Lung (tissue), 12 donors: ENCODE results near the gene NAV2. TPM values are rescaled to one million over a fixed set of nuclear protein-coding genes. Genes with fewer than 3 reads are reported as not detected.

Source experiments
- ATAC-seq: fragments of 200-7000 bp; cut with Tn5 transposase; one replicate; pipeline ENCODE4 v1.9.1; 2020; ENCODE audit warnings: moderate number of reproducible peaks; ENCODE audit not compliant: insufficient read depth, low FRiP score
- DNase-seq, 3 donors: peaks; one replicate each; pipeline ENCODE4 v3.0.0-alpha.2; 2013 to 2017
- H3K27ac ChIP-seq, 2 donors: one replicate each; pipeline ENCODE4 v1.5.1; 2013; ENCODE audit warnings: mild to moderate bottlenecking in 2 of 2, moderate library complexity in 2 of 2, control low read depth in 1 of 2, inconsistent platforms in 1 of 2, low read depth in 1 of 2, low read length in 1 of 2
- H3K27me3 ChIP-seq, 3 donors: one replicate each; pipeline ENCODE4 v1.5.1; 2013; ENCODE audit warnings: low read length in 2 of 3; ENCODE audit not compliant: control insufficient read depth in 3 of 3, insufficient read depth in 3 of 3
- H3K36me3 ChIP-seq, 4 donors: one replicate each; pipeline ENCODE4 v1.5.1; 2013; ENCODE audit warnings: low read length in 4 of 4, mild to moderate bottlenecking in 1 of 4, moderate library complexity in 1 of 4; ENCODE audit not compliant: control insufficient read depth in 4 of 4, insufficient read depth in 4 of 4
- H3K4me1 ChIP-seq, 5 donors: one replicate each; pipeline ENCODE4 v1.5.1; 2013; ENCODE audit warnings: low read length in 5 of 5, mild to moderate bottlenecking in 2 of 5, moderate library complexity in 1 of 5; ENCODE audit not compliant: control insufficient read depth in 5 of 5, insufficient read depth in 5 of 5
- H3K4me3 ChIP-seq: one replicate; pipeline ENCODE4 v1.5.1; 2013; ENCODE audit warnings: mild to moderate bottlenecking, control low read depth, moderate library complexity
- H3K9ac ChIP-seq, 2 donors: one replicate each; pipeline ENCODE4 v1.5.1; 2013; ENCODE audit warnings: low read length in 2 of 2, control low read depth in 1 of 2; ENCODE audit not compliant: insufficient read depth in 1 of 2
- H3K9me3 ChIP-seq, 4 donors: one replicate each; pipeline ENCODE4 v1.5.1; 2013; ENCODE audit warnings: low read length in 3 of 4, mild to moderate bottlenecking in 1 of 4, moderate library complexity in 1 of 4; ENCODE audit not compliant: control insufficient read depth in 4 of 4, insufficient read depth in 3 of 4
- WGBS, 2 donors: extraction: QIAGEN DNeasy Blood & Tissue Kit; methylation state at CpG; one replicate each; pipeline ENCODE4 v1.1.7; 2013; 5-methylcytosine and 5-hydroxymethylcytosine counted together
- polyA plus RNA-seq, 2 donors: library from polyadenylated mRNA; stranded (reverse); fragments of 200-250 nt; gene quantifications; one replicate each; pipeline ENCODE4 v1.2.1, GENCODE V29; 2013
- total RNA-seq, 2 donors: library from RNA; depleted of rRNA in 1 of 2; stranded (reverse); fragments of >200 nt in 1 of 2; gene quantifications; one replicate each; pipeline ENCODE4 v1.2.1, GENCODE V29; 2014 to 2021
- TF ChIP-seq, protein P1 (sequence below): IDR thresholded peaks from 2 replicates; pipeline ENCODE4 v1.5.1; 2012; ENCODE audit warnings: mild to moderate bottlenecking; ENCODE audit errors: control extremely low read depth, extremely low read depth
- donor health status: control.
- donor health status: control.
- donor health status: Bipolar disorder and iron deficiency.
- donor health status: healthy.
- donor health status: DM: yes; HTN: yes; CAD: no.

Gene NAV2
- total and polyA plus RNA-seq, 4 donors, result 6.8 to 47.9 (median 20.2) TPM

DNA sequence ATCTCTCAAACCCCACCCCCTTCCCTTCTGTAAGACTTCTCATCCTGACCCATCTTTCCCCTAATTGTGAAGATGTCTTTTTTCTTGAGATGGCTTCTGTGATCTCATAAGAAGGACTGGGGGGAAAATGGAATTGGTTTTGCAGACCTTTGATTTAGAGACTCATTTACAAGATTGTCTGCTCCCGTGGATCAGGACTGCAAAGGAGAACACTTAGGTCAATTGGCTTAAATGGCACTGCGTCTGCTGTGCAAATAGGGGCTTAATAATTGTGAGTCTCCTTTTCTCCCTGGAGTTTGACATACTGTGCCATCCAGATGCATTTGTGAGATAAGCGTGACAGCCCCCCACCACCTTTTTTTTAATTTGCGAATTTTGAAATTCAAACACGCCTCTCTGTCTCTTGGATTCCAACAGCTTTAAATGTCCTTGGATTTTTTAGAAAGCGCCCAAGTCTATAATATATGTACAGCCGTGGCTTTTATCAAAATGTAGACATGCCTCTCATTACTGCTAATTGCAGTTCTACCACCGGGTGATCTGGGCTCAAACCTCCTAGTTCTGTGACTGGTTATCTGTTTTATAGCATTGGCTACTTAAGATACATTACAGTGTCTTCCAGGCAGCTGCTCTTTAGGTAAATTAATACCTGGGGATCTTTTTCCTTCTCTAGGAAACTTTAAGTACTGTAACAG is 297.7 kb downstream of the NAV2 start:
- no peak overlapping the region for H3K27ac ChIP-seq
- H3K9ac ChIP-seq, result no peak overlapping the region
- H3K4me3 ChIP-seq, result no peak overlapping the region
- DNase-seq (no peak), ATAC-seq (no peak)
- H3K4me1 ChIP-seq, result peaks cover 0 to 9% (median 5%) of the 10 kb centered on the region in 5 donors
- 92 to 96% methylated on average over 8 of the region's 8 CpGs for WGBS, 2 donors
- no peaks in the 10 kb centered on the region for H3K27me3 ChIP-seq
- TF ChIP-seq, protein P1, sequence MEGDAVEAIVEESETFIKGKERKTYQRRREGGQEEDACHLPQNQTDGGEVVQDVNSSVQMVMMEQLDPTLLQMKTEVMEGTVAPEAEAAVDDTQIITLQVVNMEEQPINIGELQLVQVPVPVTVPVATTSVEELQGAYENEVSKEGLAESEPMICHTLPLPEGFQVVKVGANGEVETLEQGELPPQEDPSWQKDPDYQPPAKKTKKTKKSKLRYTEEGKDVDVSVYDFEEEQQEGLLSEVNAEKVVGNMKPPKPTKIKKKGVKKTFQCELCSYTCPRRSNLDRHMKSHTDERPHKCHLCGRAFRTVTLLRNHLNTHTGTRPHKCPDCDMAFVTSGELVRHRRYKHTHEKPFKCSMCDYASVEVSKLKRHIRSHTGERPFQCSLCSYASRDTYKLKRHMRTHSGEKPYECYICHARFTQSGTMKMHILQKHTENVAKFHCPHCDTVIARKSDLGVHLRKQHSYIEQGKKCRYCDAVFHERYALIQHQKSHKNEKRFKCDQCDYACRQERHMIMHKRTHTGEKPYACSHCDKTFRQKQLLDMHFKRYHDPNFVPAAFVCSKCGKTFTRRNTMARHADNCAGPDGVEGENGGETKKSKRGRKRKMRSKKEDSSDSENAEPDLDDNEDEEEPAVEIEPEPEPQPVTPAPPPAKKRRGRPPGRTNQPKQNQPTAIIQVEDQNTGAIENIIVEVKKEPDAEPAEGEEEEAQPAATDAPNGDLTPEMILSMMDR, result no peak
- no peaks in the 10 kb centered on the region for H3K9me3 ChIP-seq
- H3K36me3 ChIP-seq, result no peaks in the 10 kb centered on the region

DNA sequence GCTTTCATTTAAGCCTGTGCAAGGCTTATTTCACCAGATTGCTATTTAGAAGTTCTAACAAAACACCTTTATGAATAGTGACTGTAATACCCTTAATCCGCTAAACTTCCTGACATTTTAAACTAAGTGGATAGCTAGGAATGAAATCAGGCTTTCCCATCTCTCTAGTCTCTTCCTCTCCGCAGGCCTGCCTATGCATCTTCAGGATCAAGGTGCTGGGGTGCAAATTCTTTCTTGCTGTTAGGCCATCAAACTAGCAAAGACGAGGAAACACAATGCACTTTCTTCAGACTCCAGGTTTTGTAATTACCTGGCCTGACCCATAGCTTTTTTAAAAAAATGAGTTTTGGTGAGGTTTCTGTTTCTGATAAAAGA is 298.2 kb downstream of the NAV2 start:
- TF ChIP-seq, protein P1, result no peak
- Histone ChIP-seq H3K4me3 (no peak overlapping the region), H3K9me3 (no peaks in the 10 kb centered on the region), H3K4me1 (peaks cover 0 to 9% (median 8%) of the 10 kb centered on the region in 5 donors), H3K27me3 (no peaks in the 10 kb centered on the region), H3K27ac (no peak overlapping the region), H3K9ac (no peak overlapping the region), H3K36me3 (no peaks in the 10 kb centered on the region)
- no peak for DNase-seq
- ATAC-seq, result no peak
- WGBS, 2 donors, result 91 to 93% methylated on average over 3 of the region's 3 CpGs

DNA sequence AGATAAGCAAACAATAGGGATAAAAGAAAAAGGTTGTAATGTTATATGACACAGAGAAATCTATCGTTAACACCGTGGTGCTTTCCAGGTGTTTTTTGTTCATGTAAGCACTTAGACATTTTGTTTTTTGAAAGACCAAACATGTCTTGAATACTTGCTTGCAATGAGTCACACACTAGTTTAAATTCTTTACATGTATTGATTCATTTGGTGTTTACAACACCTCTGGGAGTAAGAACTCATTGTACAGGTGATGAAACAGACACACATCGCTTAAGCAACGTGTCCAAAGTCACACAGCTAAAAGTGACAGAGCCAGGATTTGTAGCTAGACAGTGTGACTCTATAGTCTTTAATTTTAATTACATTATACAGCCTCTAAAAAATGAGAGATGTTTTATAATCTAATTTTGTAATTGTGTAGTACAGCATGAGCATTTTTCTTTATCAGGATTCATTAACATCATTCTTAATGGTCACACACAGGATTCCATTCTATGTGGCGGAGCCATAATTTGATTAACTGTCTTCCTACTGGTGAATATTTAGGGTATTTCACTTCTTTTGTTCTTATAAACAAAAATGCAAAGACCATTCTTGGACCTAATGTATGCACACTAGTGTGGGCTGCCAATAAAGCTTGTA is 298.8 kb downstream of the NAV2 start:
- peaks cover 0 to 11% (median 8%) of the 10 kb centered on the region in 5 donors for H3K4me1 ChIP-seq
- H3K27me3 ChIP-seq, result no peaks in the 10 kb centered on the region
- no peaks in the 10 kb centered on the region for H3K9me3 ChIP-seq
- no peaks in the 10 kb centered on the region for H3K36me3 ChIP-seq
- no peak overlapping the region for H3K27ac ChIP-seq
- H3K9ac ChIP-seq, result no peak overlapping the region
- 83% methylated on average over 5 of the region's 5 CpGs for WGBS, 2 donors
- TF ChIP-seq, protein P1, result no peak
- DNase-seq (no peak), ATAC-seq (no peak)
- no peak overlapping the region for H3K4me3 ChIP-seq
